ELR (cell line): Measurements from ENCODE around the gene SAMD13.
A peak's percentile ranks its signal among the peaks of the same experiment; 100 is the strongest.

ENCODE experiments used
- DNase-seq: peaks from one replicate; pipeline ENCODE4 v3.0.0-alpha.2; 2015; ENCODE audit warnings: low read depth

Gene SAMD13

DNA sequence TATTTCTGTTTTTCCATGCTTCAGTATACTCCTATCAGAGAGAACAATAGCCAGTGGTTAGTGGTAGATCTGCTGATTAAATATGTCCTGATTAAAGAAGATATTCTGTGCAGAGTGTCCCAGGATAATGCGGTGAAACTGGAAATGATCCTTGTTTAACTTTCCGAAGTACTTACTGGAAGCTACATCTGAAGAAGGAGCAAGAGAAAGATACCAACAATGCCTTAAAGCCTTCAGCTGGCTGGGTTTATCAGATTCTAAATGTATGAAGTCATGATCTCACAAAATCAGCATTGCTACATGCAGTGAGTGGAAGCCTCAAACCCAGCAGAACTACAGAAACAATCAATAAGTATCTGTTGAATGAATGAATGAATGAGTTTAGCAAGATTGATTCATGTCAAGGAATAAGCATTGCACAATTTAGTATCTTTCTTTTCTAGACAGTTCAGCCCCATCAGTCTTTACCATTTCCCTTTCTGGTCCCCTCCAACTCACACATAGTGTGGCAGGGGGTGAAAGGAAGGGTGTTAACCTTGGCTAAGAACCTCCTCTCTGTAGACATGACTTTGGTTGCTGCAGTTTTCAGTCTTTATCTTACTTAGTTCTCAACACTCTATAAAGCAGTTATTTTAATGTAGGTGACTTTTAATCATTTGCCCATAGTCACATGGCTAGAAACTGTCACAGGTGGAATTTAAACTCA is 72.1 kb downstream of the SAMD13 start:
- DNase-seq: no peak

DNA sequence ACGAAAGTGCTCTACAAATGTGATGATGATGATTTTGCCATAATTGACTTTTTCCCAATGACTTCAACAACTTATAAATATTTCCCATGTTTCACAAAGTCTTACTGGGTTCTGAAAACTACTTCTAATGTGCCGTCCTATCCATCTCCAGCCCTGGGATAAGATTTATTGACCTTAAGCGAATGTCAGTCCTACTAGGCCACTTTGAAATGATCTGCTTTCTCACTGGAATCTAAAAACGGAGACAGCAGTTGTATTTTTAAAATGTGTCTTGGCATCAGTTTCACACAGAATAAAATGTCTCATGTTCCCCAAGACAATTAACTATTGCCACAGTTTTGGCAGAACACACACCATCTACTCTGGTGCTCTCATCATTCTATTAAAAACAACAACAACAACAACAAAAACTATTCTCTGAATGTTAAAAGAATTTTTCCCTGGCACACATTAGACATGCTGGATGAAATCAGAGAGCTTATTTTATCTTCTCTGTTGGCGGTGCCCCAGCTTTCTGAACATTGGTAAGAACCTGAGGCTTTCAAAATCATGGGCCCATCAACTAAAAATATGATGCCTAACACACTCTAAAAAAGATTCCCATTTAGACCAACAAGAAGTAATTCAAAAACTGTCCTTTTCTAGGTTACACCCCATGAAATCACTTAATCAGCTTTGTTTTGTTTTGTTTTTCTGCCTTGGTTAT is 73.6 kb downstream of the SAMD13 start:
- no peak for DNase-seq

DNA sequence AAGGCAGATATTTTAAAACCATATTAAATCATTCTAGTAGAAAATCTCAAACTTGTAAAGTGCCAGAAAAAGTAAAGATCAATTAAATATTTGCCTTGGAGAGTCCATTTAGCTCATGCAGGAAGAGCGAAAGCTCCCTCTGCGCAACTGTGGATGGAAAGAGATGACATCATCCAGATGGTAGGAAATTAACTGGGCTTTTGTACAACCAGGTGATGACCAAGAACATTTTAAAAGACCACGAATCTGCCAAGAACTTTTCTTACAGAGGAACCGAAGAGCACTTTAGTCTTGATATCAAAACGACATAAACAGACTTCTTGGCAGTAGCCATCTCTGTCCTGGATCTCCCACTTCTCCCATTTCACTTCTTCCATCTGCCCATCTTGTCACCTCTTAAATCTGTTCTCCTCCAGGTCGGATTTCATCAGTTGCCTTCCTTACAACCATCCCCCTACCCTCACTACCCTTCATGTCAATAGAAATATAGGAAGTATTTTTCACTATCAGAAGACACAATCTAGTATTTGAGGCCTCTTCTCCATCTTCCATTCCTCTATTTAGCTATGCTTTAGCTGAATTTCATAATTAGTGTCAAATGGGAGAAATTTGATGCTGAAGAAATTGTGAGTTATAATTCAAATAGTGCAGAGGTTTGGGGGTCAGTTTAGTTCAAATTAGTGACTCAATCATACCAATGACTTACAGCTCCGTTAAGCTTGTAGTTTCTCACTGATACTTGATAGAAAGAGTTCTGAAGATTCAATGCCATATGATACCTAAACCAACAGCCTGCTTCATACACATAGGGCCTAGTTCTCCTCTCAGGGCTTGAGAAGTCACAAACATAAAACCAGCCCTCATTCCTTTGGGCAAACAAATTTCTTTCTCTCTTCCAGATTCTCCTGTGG is 74.7 kb downstream of the SAMD13 start:
- peak; percentile 16 for DNase-seq

DNA sequence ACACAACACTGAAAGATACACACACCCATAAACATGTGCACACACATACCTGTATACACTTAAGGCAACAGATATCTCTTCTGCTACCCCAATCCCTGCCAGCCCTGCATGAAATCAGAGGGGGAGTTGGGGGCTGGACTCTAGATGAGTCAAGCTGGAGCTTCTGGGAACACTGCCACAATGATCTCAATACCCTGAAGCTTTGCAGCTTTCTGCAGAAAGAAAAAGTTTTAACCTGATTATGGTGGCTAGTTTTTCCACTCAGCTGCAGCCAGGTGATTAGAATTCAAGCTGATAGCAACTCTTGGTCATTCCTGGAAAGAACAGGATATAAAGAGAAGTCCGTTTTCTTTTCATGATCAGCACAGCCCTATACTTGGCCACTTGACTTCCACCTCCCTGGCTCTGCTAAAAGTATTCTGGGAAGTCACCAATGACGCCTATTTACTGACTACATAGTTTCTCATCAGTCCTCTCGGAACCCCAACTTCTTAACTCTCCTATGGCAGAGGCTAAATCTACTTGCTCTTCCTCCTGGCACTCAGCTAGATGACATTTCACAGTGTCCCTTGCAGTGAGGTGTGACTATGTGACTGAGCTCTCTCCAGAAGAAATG is 76.1 kb downstream of the SAMD13 start:
- peak; percentile 81 for DNase-seq

DNA sequence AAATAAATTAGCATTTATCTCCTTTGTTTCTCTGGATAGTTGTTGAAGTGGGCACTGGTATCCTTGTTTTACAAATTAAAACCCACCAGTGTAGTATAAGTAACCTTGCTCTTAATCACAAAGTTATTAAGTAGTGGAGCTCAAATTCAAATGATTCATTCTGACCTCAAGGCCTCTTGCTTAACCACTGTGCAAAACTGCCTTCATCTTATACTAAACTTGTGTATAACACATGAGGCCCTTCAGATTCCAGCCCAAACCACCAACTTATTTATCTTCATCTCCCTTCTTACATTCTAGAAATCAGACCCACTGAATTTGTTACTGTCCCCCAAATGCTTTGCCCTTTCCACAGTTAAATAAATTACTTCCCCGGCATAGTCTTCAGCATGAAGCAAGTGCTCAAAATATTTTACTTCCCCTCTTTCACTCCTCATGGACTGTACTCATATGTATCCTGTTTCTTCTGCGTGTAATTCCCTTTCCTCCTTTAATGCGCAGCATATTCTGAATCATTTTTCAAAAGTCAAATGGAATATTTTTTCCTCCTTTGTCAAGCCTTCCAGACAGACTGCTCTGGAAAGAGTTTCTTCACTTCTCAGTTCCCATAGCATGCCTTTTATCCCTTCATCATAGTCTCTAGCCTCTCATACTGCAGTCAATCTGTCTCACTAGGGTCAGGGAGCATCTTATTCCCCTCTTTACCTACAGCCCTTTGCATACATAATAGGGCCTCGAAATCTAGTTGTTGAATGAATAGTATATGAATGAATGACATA is 77.8 kb downstream of the SAMD13 start:
- peak; percentile 85 for DNase-seq

DNA sequence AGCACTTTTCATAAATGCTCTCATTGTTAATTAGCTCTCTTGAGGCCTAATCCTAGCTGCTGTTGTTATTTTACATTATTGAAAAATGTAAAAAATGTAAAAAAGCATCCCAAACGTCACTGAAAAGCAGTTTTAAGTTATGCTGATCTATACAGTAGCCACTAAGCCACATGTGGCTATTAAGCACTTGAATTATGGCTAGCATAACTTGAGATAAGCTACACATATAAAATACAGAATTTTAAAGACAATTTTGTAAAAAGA is 78.3 kb downstream of the SAMD13 start:
- no peak for DNase-seq

DNA sequence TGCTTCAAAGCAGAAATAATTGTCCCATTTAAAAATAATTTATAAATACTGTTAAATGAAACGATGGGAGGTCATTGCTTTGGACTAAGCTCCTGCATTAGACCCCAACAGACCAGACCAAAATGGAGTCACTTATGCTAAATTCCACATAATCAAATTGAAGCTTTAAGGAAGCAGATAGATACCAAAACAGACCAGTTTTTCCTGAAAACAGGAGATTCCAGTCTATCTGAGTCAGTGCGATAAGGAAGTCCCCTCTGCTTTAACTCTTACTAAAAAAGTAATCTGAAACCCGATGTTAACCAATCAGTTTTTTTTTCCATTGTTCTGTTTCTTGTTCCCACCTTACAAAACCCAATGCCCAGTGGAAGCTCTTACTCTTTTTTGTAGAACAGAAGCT is 80.6 kb downstream of the SAMD13 start:
- peak; percentile 57 for DNase-seq

DNA sequence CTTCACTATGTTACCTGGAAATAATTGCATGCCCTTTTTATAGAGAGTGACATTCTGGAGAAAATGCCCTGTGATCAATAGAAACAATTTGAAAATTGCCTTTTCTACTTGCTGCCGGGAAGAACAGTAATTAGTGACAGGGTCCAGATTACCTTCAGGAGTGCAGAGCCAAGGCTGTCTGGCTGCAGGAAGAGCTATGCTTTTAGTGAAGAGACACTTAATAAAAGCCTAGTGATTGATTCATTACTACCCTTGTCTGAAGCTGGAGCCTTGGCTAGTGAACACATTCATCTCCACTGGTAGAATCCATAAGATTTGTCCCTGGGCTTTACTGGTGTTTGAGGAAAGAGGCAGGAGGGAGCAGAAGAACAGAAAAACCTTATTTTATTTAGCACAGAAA is 83.8 kb downstream of the SAMD13 start:
- no peak for DNase-seq

DNA sequence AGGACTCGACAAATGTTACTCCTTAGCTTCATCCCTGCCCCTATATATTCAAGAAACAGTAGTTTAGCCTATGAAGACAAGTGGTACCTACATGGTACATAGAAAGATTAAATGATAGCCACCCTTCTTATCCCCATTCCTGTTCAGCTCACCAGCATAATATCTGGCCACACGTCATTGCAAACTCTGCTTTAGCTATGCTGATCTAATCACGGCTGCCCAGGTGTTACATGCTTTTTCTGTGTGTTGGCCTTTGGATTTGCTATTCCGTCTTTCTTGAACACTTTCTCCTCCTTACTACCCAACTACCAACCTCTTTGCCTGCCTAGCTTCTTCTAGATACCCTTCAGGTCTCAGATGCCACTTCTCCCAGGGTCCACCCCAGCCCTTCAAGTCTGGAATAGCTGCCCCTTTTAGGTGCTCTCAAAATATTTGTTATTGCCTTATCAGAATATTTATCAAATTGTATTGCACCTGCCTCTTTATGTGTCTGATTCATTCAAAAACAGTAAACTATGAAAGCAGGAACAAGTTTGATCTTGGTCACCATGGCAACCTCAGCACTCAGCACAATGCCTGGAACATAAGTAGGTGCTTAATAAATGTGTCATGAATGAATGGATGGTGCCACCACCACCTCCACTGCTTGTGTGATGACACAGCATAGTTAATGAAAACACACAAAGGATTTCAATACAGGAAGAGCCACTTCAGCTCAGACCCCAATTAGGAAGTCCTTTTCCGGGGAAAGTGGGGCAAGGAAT is 85.4 kb downstream of the SAMD13 start:
- DNase-seq: peak; percentile 35

DNA sequence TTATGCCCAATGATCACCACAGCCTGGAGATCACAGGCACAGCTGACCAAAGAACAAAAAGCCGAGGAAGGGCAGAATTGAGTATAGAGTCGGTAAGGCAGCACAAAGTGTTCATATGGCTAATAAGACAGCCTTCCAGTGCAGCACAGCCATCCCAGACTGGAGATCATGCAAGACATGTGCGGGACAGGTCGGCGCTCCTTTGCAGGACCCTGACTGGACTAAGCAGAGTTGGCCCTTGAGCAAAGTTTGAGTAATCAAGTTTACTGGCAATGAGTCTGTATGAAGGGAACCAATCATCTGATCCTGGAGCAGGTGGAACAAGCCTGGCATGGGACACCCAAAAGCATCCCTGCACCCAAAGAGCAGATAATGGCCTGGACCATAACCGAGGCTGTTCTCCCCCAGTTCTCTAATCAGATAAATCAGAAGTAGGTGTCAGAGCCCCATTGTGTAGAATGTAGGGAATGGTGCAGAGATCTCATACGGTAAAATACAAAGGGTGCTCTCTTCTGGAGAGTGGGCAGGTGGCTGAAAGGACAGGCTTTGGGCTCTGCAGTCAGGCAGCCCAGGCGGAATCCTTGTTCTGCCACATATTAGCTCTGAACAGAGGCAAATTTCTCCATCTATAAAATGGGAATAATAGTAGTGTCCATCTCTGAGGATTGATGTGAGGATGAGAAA is 86.1 kb downstream of the SAMD13 start:
- DNase-seq: no peak

DNA sequence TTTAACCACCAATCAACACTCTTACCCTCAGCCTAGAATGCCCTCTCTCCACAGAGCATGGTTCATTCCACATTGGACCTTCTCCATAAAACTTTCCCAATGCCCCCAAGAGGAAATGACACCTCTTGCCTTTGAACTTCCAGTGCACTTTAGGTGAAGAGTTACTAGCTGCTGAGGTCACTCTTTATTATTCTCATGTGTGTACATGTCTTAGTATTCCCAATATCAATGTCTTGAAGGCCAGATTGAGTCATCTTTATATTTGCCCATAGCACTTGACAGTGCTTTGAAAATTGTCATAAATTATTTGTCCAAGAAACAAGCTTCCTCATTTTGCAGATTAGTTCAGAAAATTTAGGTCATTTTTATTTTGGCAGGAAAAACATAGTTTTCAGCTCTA is 88.7 kb downstream of the SAMD13 start:
- peak; percentile 23 for DNase-seq

DNA sequence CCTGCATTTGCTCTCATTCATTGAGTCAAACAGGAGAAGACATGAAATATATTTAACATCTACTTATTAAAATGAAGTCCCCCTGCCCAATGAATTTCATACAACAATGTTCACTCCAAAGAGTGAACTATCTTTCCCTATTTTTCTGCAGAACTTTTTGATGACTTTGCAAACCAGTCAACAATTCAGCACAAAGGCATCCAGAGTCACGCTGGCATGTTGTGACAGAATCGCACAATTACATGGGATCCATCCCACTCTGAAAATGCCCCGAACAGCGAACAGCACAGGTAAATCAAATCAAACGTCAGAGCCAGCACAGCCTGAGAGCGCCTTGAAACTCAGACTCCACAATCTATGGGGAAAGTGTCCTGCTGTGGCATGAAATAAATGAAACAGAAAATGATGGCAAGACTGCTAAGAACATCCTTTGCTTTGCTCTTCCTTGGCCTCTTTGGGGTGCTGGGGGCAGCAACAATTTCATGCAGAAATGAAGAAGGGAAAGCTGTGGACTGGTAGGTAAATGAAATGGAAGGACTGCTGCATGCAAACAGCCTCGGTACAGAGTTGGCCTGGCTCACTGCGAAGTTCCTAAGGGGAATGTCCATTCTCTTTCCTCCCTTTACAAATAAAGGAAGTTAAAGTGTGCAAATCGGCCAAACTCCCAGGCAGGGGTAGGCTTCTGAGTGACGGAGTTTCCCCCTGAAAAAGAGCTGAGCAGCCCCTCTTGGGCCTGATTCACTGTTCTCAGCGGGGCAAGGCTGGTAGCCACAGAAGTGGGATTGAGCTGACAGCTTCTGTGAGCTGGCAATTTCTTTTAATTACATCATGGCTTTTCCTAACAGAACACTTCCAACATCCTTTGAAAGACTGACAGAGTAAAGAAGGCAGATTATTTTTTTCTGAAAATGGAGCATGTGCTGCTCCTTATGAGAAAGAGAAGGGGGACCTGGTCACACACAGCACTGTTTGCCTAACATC is 97.0 kb downstream of the SAMD13 start, which contains the start of gene DNASE2B:
DNASE2B (plus strand) TSS at position 310 of the 981 bp plus-strand sequence; CDS start at position 391, 81 bp downstream.
- DNase-seq: no peak
